ENCODE results near the gene SPTBN1.
A peak's percentile ranks its signal among the peaks of the same experiment; 100 is the strongest.

The SPTBN1 gene

GRCh38 chr2:54558188-54559005 lies 102.3 kb downstream of the SPTBN1 start:
- DNase-seq, result peak; percentile 67

- DNase-seq, result no peak
These were observed 102.9 kb downstream of the SPTBN1 start for GRCh38 chr2:54559006-54559445.

- DNase-seq, result no peak
These were observed 103.5 kb downstream of the SPTBN1 start for GRCh38 chr2:54559593-54560145.

GRCh38 chr2:54560146-54560881 lies 104.2 kb downstream of the SPTBN1 start:
- DNase-seq, result peak; percentile 42

- no peak for DNase-seq
These were observed 104.9 kb downstream of the SPTBN1 start for GRCh38 chr2:54561010-54561409.

GRCh38 chr2:54564439-54564838 lies 108.3 kb downstream of the SPTBN1 start:
- DNase-seq, result no peak

- no peak for DNase-seq
These were observed 109.4 kb downstream of the SPTBN1 start for GRCh38 chr2:54565551-54565950.

- no peak for DNase-seq
These were observed 110.8 kb downstream of the SPTBN1 start for GRCh38 chr2:54566896-54567295.

- no peak for DNase-seq
These were observed 112.8 kb downstream of the SPTBN1 start for GRCh38 chr2:54568876-54569321.

GRCh38 chr2:54569745-54570301 lies 113.7 kb downstream of the SPTBN1 start:
- DNase-seq, result no peak

- no peak for DNase-seq
These were observed 114.3 kb downstream of the SPTBN1 start for GRCh38 chr2:54570321-54570855.

GRCh38 chr2:54570925-54571694 lies 115.0 kb downstream of the SPTBN1 start:
- DNase-seq, result peak; percentile 69

- no peak for DNase-seq
These were observed 116.1 kb downstream of the SPTBN1 start for GRCh38 chr2:54572262-54572635.

GRCh38 chr2:54572636-54573536 lies 116.8 kb downstream of the SPTBN1 start:
- peak; percentile 47 for DNase-seq

- DNase-seq, result no peak
These were observed 117.4 kb downstream of the SPTBN1 start for GRCh38 chr2:54573537-54573919.

- peak; percentile 58 for DNase-seq
These were observed 118.2 kb downstream of the SPTBN1 start for GRCh38 chr2:54574107-54574859.

- no peak for DNase-seq
These were observed 118.7 kb downstream of the SPTBN1 start for GRCh38 chr2:54574860-54575247.

GRCh38 chr2:54575379-54575888 lies 119.3 kb downstream of the SPTBN1 start:
- no peak for DNase-seq

GRCh38 chr2:54577035-54577434 lies 120.9 kb downstream of the SPTBN1 start:
- DNase-seq, result no peak

GRCh38 chr2:54577944-54578647 lies 122.0 kb downstream of the SPTBN1 start:
- DNase-seq, result no peak

Measured in activated CD4-positive, CD25-positive, alpha-beta regulatory T cell treated with anti-CD3 and anti-CD28 coated beads, Interleukin-2, amount 50 U/mL, for 72 hours (primary cell).